ENCODE results near the gene CLIC6.

- TF ChIP-seq POLR2A (IDR thresholded peaks at IDR 0.05) (no peak), CTCF (IDR thresholded peaks at IDR 0.05 in 4 of 5, conservative IDR thresholded peaks at IDR 0.05 in 1 of 5) (no peak)
Observed at GRCh38 chr21:34642211-34643075, 26.4 kb upstream of the CLIC6 start.

All from gastrocnemius medialis (tissue), 4 donors.